Measurements from ENCODE around the gene EXOC4. TPM values are rescaled to one million over a fixed set of nuclear protein-coding genes. Genes with fewer than 3 reads are reported as not detected.

The EXOC4 gene
- total and polyA plus RNA-seq, 2 of the 8 experiments (the other 6 are each of a cell fraction or from before 2014, with no cell fraction given) = 27.0 to 67.3 TPM

DNA sequence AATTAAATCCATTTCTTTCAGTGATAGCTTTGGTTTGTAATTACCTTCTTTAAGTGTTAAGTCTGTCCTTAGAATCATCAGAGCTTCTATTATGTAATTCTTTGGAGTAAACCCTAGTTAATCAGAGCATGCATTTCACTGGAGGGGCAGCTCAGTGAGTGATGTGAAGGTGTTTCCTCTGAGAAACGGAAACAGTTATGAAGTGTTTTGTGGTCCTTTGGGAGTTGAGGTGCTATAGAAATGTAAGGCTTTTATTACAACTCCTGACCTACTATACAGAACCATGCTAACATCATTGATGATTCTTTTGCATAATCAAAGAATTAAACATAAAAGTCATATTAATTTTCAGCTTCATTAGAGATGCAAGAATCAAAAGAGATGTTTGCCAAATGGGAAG lies 141.5 kb downstream of the EXOC4 start:
- no peak overlapping the region for H2BK20ac ChIP-seq (ENCODE audit: low read length)
- H2AK5ac ChIP-seq (ENCODE audit: low read depth, low read length) = no peak overlapping the region
- no peaks in the 10 kb centered on the region for H3K79me2 ChIP-seq (ENCODE audit: control insufficient read depth in 1 of 2, insufficient read depth in 2 of 2, low read length in 2 of 2)
- H3K18ac ChIP-seq (ENCODE audit: extremely low read depth, low read length) = no peak overlapping the region
- H2BK120ac ChIP-seq (replicated peaks; ENCODE audit: low read depth, low read length) = no peak overlapping the region
- ChIA-PET POLR2A (ENCODE audit: partially characterized antibody) (no interaction called here), CTCF (ENCODE audit: partially characterized antibody) (no interaction called here)
- FAIRE-seq (no peak), DNase-seq (ENCODE audit: low read depth in 1 of 2, low spot score in 2 of 2) (no peak)
- H3K4me1 ChIP-seq (replicated peaks in 1 of 4; ENCODE audit: control insufficient read depth in 3 of 4, insufficient read depth in 4 of 4, low read length in 3 of 4) = peaks cover 0 to 16% (median 0%) of the 10 kb centered on the region in 4 experiments; a peak in 3 of 7 replicates
- H3K79me1 ChIP-seq (ENCODE audit: low read depth, low read length) = peaks cover 3% of the 10 kb centered on the region; the same call in 1 of the 2 replicates
- 88% methylated on average over 1 of the region's 1 CpG; no CpG with 5 or more reads in 1 of the 2 experiments for WGBS, 2 experiments (ENCODE audit: extremely low coverage in 1 of 2, insufficient coverage in 1 of 2, insufficient read length in 1 of 2, insufficient replicate concordance in 2 of 2, low coverage in 1 of 2, low lambda C conversion rate in 2 of 2, missing lambda C conversion rate in 1 of 2)
- H3K14ac ChIP-seq (ENCODE audit: insufficient read length) = no peak overlapping the region
- H3K27me3 ChIP-seq (replicated peaks in 1 of 4; ENCODE audit: control insufficient read depth in 3 of 4, extremely low read depth in 1 of 4, insufficient read depth in 3 of 4, low read length in 3 of 4) = no peaks in the 10 kb centered on the region
- H3K27ac ChIP-seq (ENCODE audit: low read depth, low read length) = no peak overlapping the region
- peaks cover 0 to 3% of the 10 kb centered on the region in 2 experiments for H4K20me1 ChIP-seq (replicated peaks in 1 of 2; ENCODE audit: control insufficient read depth in 1 of 2, insufficient read depth in 2 of 2, low read length in 2 of 2)
- H2BK12ac ChIP-seq (ENCODE audit: low read depth, low read length) = no peak overlapping the region
- no peak overlapping the region for H3K4ac ChIP-seq (replicated peaks; ENCODE audit: insufficient read length, low read depth, low read length)
- H3K56ac ChIP-seq (replicated peaks; ENCODE audit: insufficient read length, low read depth, low read length) = no peak overlapping the region
- no peaks in the 10 kb centered on the region; a peak in 1 of 8 replicates for H3K36me3 ChIP-seq (ENCODE audit: control insufficient read depth in 2 of 4, insufficient read depth in 4 of 4, low read length in 3 of 4)
- 0 out of 4 replicates have a peak, but pooled peaks cover 0 to 3% of the 10 kb centered on the region in 2 experiments for H3K9me3 ChIP-seq (ENCODE audit: insufficient read depth in 2 of 2, low read depth in 1 of 2, low read length in 1 of 2)
- no peak overlapping the region for H2BK15ac ChIP-seq (ENCODE audit: low read length)
- H3K4me3 ChIP-seq (ENCODE audit: extremely low read depth in 1 of 4, insufficient read depth in 2 of 4, low read depth in 3 of 4, low read length in 4 of 4) = no peak overlapping the region
- H4K5ac ChIP-seq (ENCODE audit: insufficient read length, low read depth, low read length) = no peak overlapping the region
- no peak overlapping the region for H3K23ac ChIP-seq (ENCODE audit: insufficient read length)
- no peak overlapping the region for H3K4me2 ChIP-seq (ENCODE audit: insufficient read depth in 1 of 2, low read depth in 2 of 2, low read length in 2 of 2)
- H4K91ac ChIP-seq (replicated peaks; ENCODE audit: insufficient read length, low read length) = no peak overlapping the region
- no peak overlapping the region for H2AFZ ChIP-seq (ENCODE audit: low read length)
- H3K23me2 ChIP-seq (ENCODE audit: low read depth, low read length) = no peaks in the 10 kb centered on the region
- no peak overlapping the region for H4K8ac ChIP-seq (ENCODE audit: extremely low read depth, insufficient read depth, low read length)
- H3K9ac ChIP-seq (replicated peaks in 1 of 4; ENCODE audit: extremely low read depth in 1 of 4, low read depth in 3 of 4, low read length in 3 of 4) = no peak overlapping the region
- no peak overlapping the region for H2BK5ac ChIP-seq (ENCODE audit: low read depth, low read length)
- TF ChIP-seq NANOG (IDR thresholded peaks at IDR 0.05; ENCODE audit: insufficient read depth, low read depth, low read length, poor library complexity, severe bottlenecking) (no peak), SIN3A (conservative IDR thresholded peaks at IDR 0.05 in 1 of 2, IDR thresholded peaks at IDR 0.05 in 1 of 2; ENCODE audit: low read depth in 1 of 2, low read length in 2 of 2) (no peak), EGR1 (IDR thresholded peaks at IDR 0.05; ENCODE audit: borderline replicate concordance, low read depth, low read length) (no peak), PHF8 (conservative IDR thresholded peaks at IDR 0.05; ENCODE audit: low read depth, low read length) (no peak), KDM1A (IDR thresholded peaks at IDR 0.05; ENCODE audit: borderline replicate concordance, low read length) (no peak), CBX8 (IDR thresholded peaks at IDR 0.05; ENCODE audit: borderline replicate concordance, low read depth, low read length) (no peak), SAP30 (IDR thresholded peaks at IDR 0.05; ENCODE audit: insufficient read depth, insufficient replicate concordance, low read length) (no peak), RAD21 (IDR thresholded peaks at IDR 0.05 in 1 of 2, conservative IDR thresholded peaks at IDR 0.05 in 1 of 2; ENCODE audit: low read depth in 2 of 2, low read length in 2 of 2) (no peak), SP1 (IDR thresholded peaks at IDR 0.05; ENCODE audit: low read depth, low read length) (no peak)
- TF ChIP-seq, protein P1, sequence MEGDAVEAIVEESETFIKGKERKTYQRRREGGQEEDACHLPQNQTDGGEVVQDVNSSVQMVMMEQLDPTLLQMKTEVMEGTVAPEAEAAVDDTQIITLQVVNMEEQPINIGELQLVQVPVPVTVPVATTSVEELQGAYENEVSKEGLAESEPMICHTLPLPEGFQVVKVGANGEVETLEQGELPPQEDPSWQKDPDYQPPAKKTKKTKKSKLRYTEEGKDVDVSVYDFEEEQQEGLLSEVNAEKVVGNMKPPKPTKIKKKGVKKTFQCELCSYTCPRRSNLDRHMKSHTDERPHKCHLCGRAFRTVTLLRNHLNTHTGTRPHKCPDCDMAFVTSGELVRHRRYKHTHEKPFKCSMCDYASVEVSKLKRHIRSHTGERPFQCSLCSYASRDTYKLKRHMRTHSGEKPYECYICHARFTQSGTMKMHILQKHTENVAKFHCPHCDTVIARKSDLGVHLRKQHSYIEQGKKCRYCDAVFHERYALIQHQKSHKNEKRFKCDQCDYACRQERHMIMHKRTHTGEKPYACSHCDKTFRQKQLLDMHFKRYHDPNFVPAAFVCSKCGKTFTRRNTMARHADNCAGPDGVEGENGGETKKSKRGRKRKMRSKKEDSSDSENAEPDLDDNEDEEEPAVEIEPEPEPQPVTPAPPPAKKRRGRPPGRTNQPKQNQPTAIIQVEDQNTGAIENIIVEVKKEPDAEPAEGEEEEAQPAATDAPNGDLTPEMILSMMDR (IDR thresholded peaks at IDR 0.05; ENCODE audit: control extremely low read depth in 1 of 3, insufficient read depth in 1 of 3, low read depth in 1 of 3, low read length in 3 of 3) = no peak
